Vein endothelial cell (primary cell): ENCODE measurements around the gene TOP1. TPM values are rescaled to one million over a fixed set of nuclear protein-coding genes. Genes with fewer than 3 reads are reported as not detected.
A peak's percentile ranks its signal among the peaks of the same experiment; 100 is the strongest.

Source experiments
- small RNA-seq: library from RNA; depleted of rRNA; stranded (forward); fragments of <200 nt; gene quantifications from one replicate; pipeline ENCODE3, GENCODE V24; 2012
- total RNA-seq: library from RNA; depleted of rRNA; stranded (reverse); fragments of >200 nt; gene quantifications from 2 replicates; pipeline ENCODE4 v1.2.3, GENCODE V29; 2012

TOP1 gene
- 16.3 and 25.5 TPM in 2 replicates for total RNA-seq

GRCh38 chr20:41028359-41029149 is at the start of gene TOP1:
Gene TOP1, plus strand, starts transcription at chr20:41028822. Its CDS starts 246 bp downstream, at chr20:41029068.

DNA sequence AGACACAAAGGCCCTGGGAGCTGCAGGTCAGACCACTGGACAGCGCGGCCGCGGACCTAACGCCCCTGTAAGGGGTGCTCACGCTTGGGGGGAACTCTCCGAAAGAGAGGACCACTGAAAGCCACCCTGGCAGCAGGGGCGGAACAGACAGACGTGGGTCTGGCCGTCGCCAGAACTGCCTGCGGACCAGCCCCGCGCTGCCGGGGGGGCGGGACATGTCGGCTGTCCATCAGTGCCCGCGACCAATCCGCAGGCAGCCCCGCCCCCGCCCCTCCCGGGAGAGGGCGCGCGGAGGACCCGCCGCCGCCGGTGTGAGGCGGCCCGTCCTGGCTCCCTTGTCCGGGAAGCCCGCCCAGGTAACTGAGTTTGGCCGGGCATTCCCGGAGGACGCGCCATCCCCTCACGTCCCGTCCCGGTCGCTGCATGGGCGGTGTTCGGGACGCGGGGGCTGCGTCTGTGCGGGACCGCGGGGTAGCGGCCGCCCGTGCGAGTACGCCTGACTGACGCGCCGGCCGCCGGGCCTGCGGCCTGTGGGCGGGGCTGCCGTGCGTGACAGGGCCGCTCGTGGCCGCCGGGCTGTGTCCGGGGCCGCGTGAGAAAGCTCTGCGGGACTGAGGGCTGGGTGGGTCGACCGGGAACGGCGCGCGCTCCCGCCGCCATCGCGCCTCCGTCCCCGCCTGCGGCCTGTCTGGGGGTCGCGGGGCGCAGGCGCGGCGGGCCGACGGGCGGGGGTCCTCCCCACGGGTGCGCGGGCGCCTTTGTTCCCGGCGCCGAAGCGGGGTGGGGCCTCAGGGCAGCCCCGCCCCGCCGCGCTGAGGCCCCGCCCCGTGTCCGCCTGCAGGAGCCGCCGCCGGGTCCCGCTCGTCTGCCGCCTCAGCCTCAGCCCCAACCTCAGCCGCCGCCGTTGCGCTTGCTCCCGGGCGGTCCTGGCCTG is 108.3 kb downstream of the TOP1 start, which contains the start of gene PLCG1:
PLCG1 (plus strand) TSS at position 864 of the 934 bp plus-strand sequence. CDS start 99 bp downstream, outside the sequence.

Small RNAs within 50 kb of the gene (small RNA-seq; reads per million reads assigned to genes)
- 0.08 reads per million for gene MIR6871
- 1.8 reads per million, percentile 77 among the genes with 10 or more reads in this experiment for gene RNU2-52P

Other genes starting within 250 kb of the TOP1 start
- 131 and 146 TPM in 2 replicates for gene PLCG1, start 108.7 kb downstream of the TOP1 start, total RNA-seq